ENCODE measurements around the gene GLI3. TPM values are rescaled to one million over a fixed set of nuclear protein-coding genes. Genes with fewer than 3 reads are reported as not detected.

GLI3 gene
- total and polyA plus RNA-seq, 2 of the 8 experiments (the other 6 are each of a cell fraction or from before 2014, with no cell fraction given): 8.0 to 31.1 TPM

- Histone ChIP-seq H2BK15ac (ENCODE audit: low read length) (no peak overlapping the region), H2BK12ac (ENCODE audit: low read depth, low read length) (no peak overlapping the region), H3K36me3 (ENCODE audit: control insufficient read depth in 2 of 4, insufficient read depth in 4 of 4, low read length in 3 of 4) (no peaks in the 10 kb centered on the region), H3K14ac (ENCODE audit: insufficient read length) (no peak overlapping the region), H3K23me2 (ENCODE audit: low read depth, low read length) (no peaks in the 10 kb centered on the region), H3K27ac (ENCODE audit: low read depth, low read length) (no peak overlapping the region), H3K56ac (replicated peaks; ENCODE audit: insufficient read length, low read depth, low read length) (no peak overlapping the region), H2BK120ac (replicated peaks; ENCODE audit: low read depth, low read length) (no peak overlapping the region), H2AK5ac (ENCODE audit: low read depth, low read length) (no peak overlapping the region), H3K4me1 (replicated peaks in 1 of 4; ENCODE audit: control insufficient read depth in 3 of 4, insufficient read depth in 4 of 4, low read length in 3 of 4) (peaks cover 2 to 15% (median 11%) of the 10 kb centered on the region in 4 experiments; a peak in 4 of 7 replicates), H4K8ac (ENCODE audit: extremely low read depth, insufficient read depth, low read length) (no peak overlapping the region), H2BK5ac (ENCODE audit: low read depth, low read length) (no peak overlapping the region), H3K27me3 (replicated peaks in 1 of 4; ENCODE audit: control insufficient read depth in 3 of 4, extremely low read depth in 1 of 4, insufficient read depth in 3 of 4, low read length in 3 of 4) (no peaks in the 10 kb centered on the region), H3K79me2 (ENCODE audit: control insufficient read depth in 1 of 2, insufficient read depth in 2 of 2, low read length in 2 of 2) (0 out of 4 replicates have a peak, but pooled peaks cover 0 to 2% of the 10 kb centered on the region in 2 experiments), H2BK20ac (ENCODE audit: low read length) (no peak overlapping the region), H3K9me3 (ENCODE audit: insufficient read depth in 2 of 2, low read depth in 1 of 2, low read length in 1 of 2) (no peaks in the 10 kb centered on the region), H4K91ac (replicated peaks; ENCODE audit: insufficient read length, low read length) (no peak overlapping the region), H3K4ac (replicated peaks; ENCODE audit: insufficient read length, low read depth, low read length) (no peak overlapping the region), H4K5ac (ENCODE audit: insufficient read length, low read depth, low read length) (no peak overlapping the region), H2AFZ (ENCODE audit: low read length) (no peak overlapping the region), H3K79me1 (ENCODE audit: low read depth, low read length) (no peaks in the 10 kb centered on the region), H3K9ac (replicated peaks in 1 of 4; ENCODE audit: extremely low read depth in 1 of 4, low read depth in 3 of 4, low read length in 3 of 4) (no peak overlapping the region), H3K4me3 (ENCODE audit: extremely low read depth in 1 of 4, insufficient read depth in 2 of 4, low read depth in 3 of 4, low read length in 4 of 4) (no peak overlapping the region), H3K18ac (ENCODE audit: extremely low read depth, low read length) (no peak overlapping the region), H3K23ac (ENCODE audit: insufficient read length) (no peak overlapping the region), H3K4me2 (ENCODE audit: insufficient read depth in 1 of 2, low read depth in 2 of 2, low read length in 2 of 2) (no peak overlapping the region), H4K20me1 (replicated peaks in 1 of 2; ENCODE audit: control insufficient read depth in 1 of 2, insufficient read depth in 2 of 2, low read length in 2 of 2) (peaks cover 0 to 4% of the 10 kb centered on the region in 2 experiments)
- FAIRE-seq (no peak), DNase-seq (ENCODE audit: low read depth in 1 of 2, low spot score in 2 of 2) (no peak)
- 95% methylated on average over 9 of the region's 9 CpGs; no CpG with 5 or more reads in 1 of the 2 experiments for WGBS, 2 experiments (ENCODE audit: extremely low coverage in 1 of 2, insufficient coverage in 1 of 2, insufficient read length in 1 of 2, insufficient replicate concordance in 2 of 2, low coverage in 1 of 2, low lambda C conversion rate in 2 of 2, missing lambda C conversion rate in 1 of 2)
- ChIA-PET CTCF (ENCODE audit: partially characterized antibody) (interaction anchor here (0.8 to 5.9 kb wide), 8 partner anchors 19 to 677 kb away, joined by 3 to 25 read pairs (median 5); no protein-coding TSS in a partner anchor), POLR2A (ENCODE audit: partially characterized antibody) (no interaction called here)
- no peak for TF ChIP-seq JUN (IDR thresholded peaks at IDR 0.05; ENCODE audit: low read depth, low read length)
- no peak for TF ChIP-seq CREB1 (IDR thresholded peaks at IDR 0.05)
- no peak for TF ChIP-seq MAX (IDR thresholded peaks at IDR 0.05)
- no peak for TF ChIP-seq HDAC6 (IDR thresholded peaks at IDR 0.05; ENCODE audit: low read depth, low read length)
- no peak for TF ChIP-seq RAD21 (IDR thresholded peaks at IDR 0.05 in 1 of 2, conservative IDR thresholded peaks at IDR 0.05 in 1 of 2; ENCODE audit: low read depth in 2 of 2, low read length in 2 of 2)
- TF ChIP-seq RBBP5 (IDR thresholded peaks at IDR 0.05; ENCODE audit: borderline replicate concordance, low read depth, low read length): no peak
- no peak for TF ChIP-seq USF2 (IDR thresholded peaks at IDR 0.05; ENCODE audit: low read length)
- TF ChIP-seq POU5F1 (IDR thresholded peaks at IDR 0.05; ENCODE audit: low read depth, low read length): no peak
- no peak for TF ChIP-seq HDAC2 (IDR thresholded peaks at IDR 0.05; ENCODE audit: borderline replicate concordance in 1 of 2, low read depth in 2 of 2, low read length in 2 of 2)
- no peak for TF ChIP-seq EZH2 (IDR thresholded peaks at IDR 0.05; ENCODE audit: low read depth, low read length, severe bottlenecking)
- no peak for TF ChIP-seq SUZ12 (IDR thresholded peaks at IDR 0.05; ENCODE audit: low read length)
- no peak for TF ChIP-seq CHD1 (IDR thresholded peaks at IDR 0.05; ENCODE audit: low read depth, low read length)
Measured at GRCh38 chr7:42154173-42154572, 82.8 kb downstream of the GLI3 start.
